ENCODE results near the gene SERPINB6. TPM values are rescaled to one million over a fixed set of nuclear protein-coding genes. Genes with fewer than 3 reads are reported as not detected.
"Not testable (repeated sequence)": the region's sequence is repeated elsewhere in the genome, so short reads cannot be mapped to it uniquely, and the experiment has no call there.

SERPINB6 gene
- polyA plus RNA-seq, 3 donors = 117 to 208 (median 200) TPM

DNA sequence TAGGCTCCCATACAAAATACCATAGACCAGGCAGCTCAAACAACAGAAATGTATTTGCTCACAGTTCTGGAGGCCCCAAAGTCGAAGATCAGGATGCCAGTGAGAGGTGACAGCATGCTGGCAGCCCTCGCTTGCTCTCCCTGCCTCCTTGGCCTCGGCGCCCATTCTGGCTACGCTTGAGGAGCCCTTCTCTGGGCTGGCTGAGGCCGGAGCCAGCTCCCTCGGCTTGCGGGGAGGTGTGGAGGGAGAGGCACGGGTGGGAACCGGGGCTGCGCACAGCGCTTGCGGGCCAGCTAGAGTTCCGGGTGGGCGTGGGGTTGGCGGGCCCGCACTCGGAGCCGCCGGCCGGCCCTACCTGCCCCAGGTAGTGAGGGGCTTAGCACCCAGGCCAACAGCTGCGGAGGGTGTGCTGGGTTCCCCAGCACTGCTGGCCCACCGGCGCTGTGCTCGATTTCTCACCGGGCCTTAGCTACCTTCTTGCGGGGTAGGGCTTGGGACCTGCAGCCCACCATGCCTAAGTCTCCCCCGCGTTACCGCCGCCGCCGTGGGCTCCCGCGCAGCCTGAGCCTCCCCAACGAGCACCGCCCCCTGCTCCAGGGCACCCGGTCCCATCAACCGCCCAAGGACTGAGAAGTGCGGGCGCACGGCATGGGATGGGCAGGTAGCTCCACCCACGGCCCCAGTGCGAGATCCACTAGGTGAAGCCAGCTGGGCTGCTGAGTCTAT is 35.6 kb downstream of the SERPINB6 start:
- 98% methylated on average over 44 of the region's 44 CpGs for WGBS (ENCODE audit: insufficient coverage)
- Histone ChIP-seq H2AFZ (ENCODE audit: insufficient read depth, low read depth, low read length, poor library complexity, severe bottlenecking) (no peak overlapping the region), H3K36me3 (replicated peaks in 1 of 2; ENCODE audit: control insufficient read depth in 1 of 2, insufficient read depth in 2 of 2, low read length in 2 of 2) (no peaks in the 10 kb centered on the region), H3K27ac (ENCODE audit: low read depth in 1 of 2, low read length in 2 of 2) (no peak overlapping the region), H3K9me3 (replicated peaks in 1 of 2; ENCODE audit: control insufficient read depth in 1 of 2, insufficient read depth in 1 of 2, low read length in 2 of 2) (peaks cover 0 to 2% of the 10 kb centered on the region in 2 donors), H3K79me2 (ENCODE audit: insufficient read depth, low read length) (no peaks in the 10 kb centered on the region), H3K4me3 (replicated peaks in 1 of 3; ENCODE audit: low read depth in 2 of 3, low read length in 3 of 3) (no peak overlapping the region), H3K4me1 (ENCODE audit: control insufficient read depth in 1 of 2, insufficient read depth in 2 of 2, low read length in 2 of 2) (peaks cover 16 to 17% of the 10 kb centered on the region in 2 donors), H3K27me3 (ENCODE audit: control insufficient read depth in 2 of 2, insufficient read depth in 2 of 2, low read length in 2 of 2) (no peaks in the 10 kb centered on the region), H3K9ac (ENCODE audit: insufficient read depth, low read length, poor library complexity, severe bottlenecking) (no peak overlapping the region), H3K4me2 (replicated peaks; ENCODE audit: extremely low read depth, low read length, poor library complexity, severe bottlenecking) (no peak overlapping the region), H4K20me1 (ENCODE audit: insufficient read depth, low read length) (no peaks in the 10 kb centered on the region)
- H3K27ac Mint-ChIP-seq = no peak overlapping the region
- H3K36me3 Mint-ChIP-seq = no peaks in the 10 kb centered on the region
- H3K4me3 Mint-ChIP-seq = no peak overlapping the region
- DNase-seq = no peak
- TF ChIP-seq, protein P1, sequence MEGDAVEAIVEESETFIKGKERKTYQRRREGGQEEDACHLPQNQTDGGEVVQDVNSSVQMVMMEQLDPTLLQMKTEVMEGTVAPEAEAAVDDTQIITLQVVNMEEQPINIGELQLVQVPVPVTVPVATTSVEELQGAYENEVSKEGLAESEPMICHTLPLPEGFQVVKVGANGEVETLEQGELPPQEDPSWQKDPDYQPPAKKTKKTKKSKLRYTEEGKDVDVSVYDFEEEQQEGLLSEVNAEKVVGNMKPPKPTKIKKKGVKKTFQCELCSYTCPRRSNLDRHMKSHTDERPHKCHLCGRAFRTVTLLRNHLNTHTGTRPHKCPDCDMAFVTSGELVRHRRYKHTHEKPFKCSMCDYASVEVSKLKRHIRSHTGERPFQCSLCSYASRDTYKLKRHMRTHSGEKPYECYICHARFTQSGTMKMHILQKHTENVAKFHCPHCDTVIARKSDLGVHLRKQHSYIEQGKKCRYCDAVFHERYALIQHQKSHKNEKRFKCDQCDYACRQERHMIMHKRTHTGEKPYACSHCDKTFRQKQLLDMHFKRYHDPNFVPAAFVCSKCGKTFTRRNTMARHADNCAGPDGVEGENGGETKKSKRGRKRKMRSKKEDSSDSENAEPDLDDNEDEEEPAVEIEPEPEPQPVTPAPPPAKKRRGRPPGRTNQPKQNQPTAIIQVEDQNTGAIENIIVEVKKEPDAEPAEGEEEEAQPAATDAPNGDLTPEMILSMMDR (IDR thresholded peaks at IDR 0.05) = no peak
- H3K9me3 Mint-ChIP-seq = peaks cover 0 to 9% (median 4%) of the 10 kb centered on the region in 7 donors
- peaks cover 0 to 1% (median 0%) of the 10 kb centered on the region in 3 donors for H3K27me3 Mint-ChIP-seq (ENCODE audit: low read depth in 3 of 3)
- intact Hi-C loops (cut with micrococcal nuclease) = loop anchor here in 1 of 2 donors (10.0 kb wide), 1 partner anchor 49 kb away; no protein-coding TSS in a partner anchor
- H3K4me1 Mint-ChIP-seq = peaks cover 25% of the 10 kb centered on the region

DNA sequence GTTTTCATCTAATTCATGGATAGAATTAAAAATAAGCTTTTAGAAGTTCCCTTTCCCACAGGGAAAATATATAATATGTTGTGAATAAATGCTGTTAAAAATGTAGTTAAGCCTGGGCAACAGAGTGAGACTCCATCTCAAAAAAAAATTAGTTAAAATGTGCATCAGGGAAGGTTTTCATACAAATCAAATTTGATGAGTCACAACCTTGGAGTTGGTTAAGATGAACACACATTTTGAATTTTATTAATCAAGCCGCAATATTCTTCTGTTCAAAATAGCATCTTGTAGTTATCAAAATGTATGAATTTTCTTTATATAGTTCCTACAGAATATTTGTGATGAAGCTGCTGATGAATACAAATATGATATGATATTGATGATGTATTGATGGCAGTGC is 37.3 kb downstream of the SERPINB6 start:
- H3K4me3 ChIP-seq (replicated peaks in 1 of 3; ENCODE audit: low read depth in 2 of 3, low read length in 3 of 3) = no peak overlapping the region
- H4K20me1 ChIP-seq (ENCODE audit: insufficient read depth, low read length) = no peaks in the 10 kb centered on the region
- intact Hi-C loops (cut with micrococcal nuclease) = loop anchor here (5.0 to 10.0 kb wide), 5 partner anchors 47 to 142 kb away; partner anchors contain the start of gene SERPINB1 (in 1 of the 2)
- Mint-ChIP-seq H3K9me3 (peaks cover 0 to 9% (median 4%) of the 10 kb centered on the region in 7 donors), H3K4me3 (no peak overlapping the region), H3K4me1 (peaks cover 20% of the 10 kb centered on the region), H3K27ac (no peak overlapping the region), H3K27me3 (ENCODE audit: low read depth in 3 of 3) (peaks cover 0 to 5% (median 0%) of the 10 kb centered on the region in 3 donors), H3K36me3 (no peaks in the 10 kb centered on the region)
- H3K79me2 ChIP-seq (ENCODE audit: insufficient read depth, low read length) = no peaks in the 10 kb centered on the region
- H3K9ac ChIP-seq (ENCODE audit: insufficient read depth, low read length, poor library complexity, severe bottlenecking) = no peak overlapping the region
- H2AFZ ChIP-seq (ENCODE audit: insufficient read depth, low read depth, low read length, poor library complexity, severe bottlenecking) = no peak overlapping the region
- peaks cover 0 to 2% of the 10 kb centered on the region in 2 donors for H3K9me3 ChIP-seq (replicated peaks in 1 of 2; ENCODE audit: control insufficient read depth in 1 of 2, insufficient read depth in 1 of 2, low read length in 2 of 2)
- H3K4me1 ChIP-seq (ENCODE audit: control insufficient read depth in 1 of 2, insufficient read depth in 2 of 2, low read length in 2 of 2) = peaks cover 12 to 16% of the 10 kb centered on the region in 2 donors
- WGBS (ENCODE audit: insufficient coverage) = no CpG with 5 or more reads among the region's 1 CpG
- no peak overlapping the region for H3K4me2 ChIP-seq (replicated peaks; ENCODE audit: extremely low read depth, low read length, poor library complexity, severe bottlenecking)
- no peaks in the 10 kb centered on the region for H3K27me3 ChIP-seq (ENCODE audit: control insufficient read depth in 2 of 2, insufficient read depth in 2 of 2, low read length in 2 of 2)
- no peak overlapping the region for H3K27ac ChIP-seq (ENCODE audit: low read depth in 1 of 2, low read length in 2 of 2)
- H3K36me3 ChIP-seq (replicated peaks in 1 of 2; ENCODE audit: control insufficient read depth in 1 of 2, insufficient read depth in 2 of 2, low read length in 2 of 2) = no peaks in the 10 kb centered on the region
- no peak for DNase-seq
- TF ChIP-seq, protein P1 (IDR thresholded peaks at IDR 0.05) = no peak

DNA sequence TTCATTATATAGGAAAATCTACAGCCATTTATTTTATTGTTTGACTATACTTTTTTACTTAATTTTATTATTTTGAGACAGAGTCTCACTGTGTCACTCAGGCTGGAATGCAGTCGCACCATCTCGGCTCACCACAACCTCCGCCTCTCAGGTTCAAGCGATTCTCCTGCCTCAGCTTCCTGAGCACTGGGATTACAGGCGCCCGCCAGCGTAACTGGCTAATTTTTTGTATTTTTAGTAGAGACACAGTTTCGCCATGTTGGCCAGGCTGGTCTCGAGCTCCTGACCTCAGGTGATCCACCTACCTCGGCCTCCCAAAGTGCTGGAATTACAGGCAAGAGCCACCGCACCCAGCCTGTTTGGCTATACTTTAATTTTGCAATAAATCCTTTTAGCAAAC is 38.5 kb downstream of the SERPINB6 start:
- not testable (repeated sequence) for H4K20me1 ChIP-seq (ENCODE audit: insufficient read depth, low read length); H3K27me3 Mint-ChIP-seq (ENCODE audit: low read depth in 3 of 3); H3K27ac ChIP-seq (ENCODE audit: low read depth in 1 of 2, low read length in 2 of 2); H3K9ac ChIP-seq (ENCODE audit: insufficient read depth, low read length, poor library complexity, severe bottlenecking); H2AFZ ChIP-seq (ENCODE audit: insufficient read depth, low read depth, low read length, poor library complexity, severe bottlenecking); H3K4me3 ChIP-seq (replicated peaks in 1 of 3; ENCODE audit: low read depth in 2 of 3, low read length in 3 of 3); H3K4me3 Mint-ChIP-seq; H3K4me2 ChIP-seq (replicated peaks; ENCODE audit: extremely low read depth, low read length, poor library complexity, severe bottlenecking); H3K36me3 Mint-ChIP-seq; H3K27me3 ChIP-seq (ENCODE audit: control insufficient read depth in 2 of 2, insufficient read depth in 2 of 2, low read length in 2 of 2); DNase-seq; H3K9me3 ChIP-seq (replicated peaks in 1 of 2; ENCODE audit: control insufficient read depth in 1 of 2, insufficient read depth in 1 of 2, low read length in 2 of 2); H3K79me2 ChIP-seq (ENCODE audit: insufficient read depth, low read length); H3K36me3 ChIP-seq (replicated peaks in 1 of 2; ENCODE audit: control insufficient read depth in 1 of 2, insufficient read depth in 2 of 2, low read length in 2 of 2); H3K9me3 Mint-ChIP-seq; H3K27ac Mint-ChIP-seq
- intact Hi-C loops (cut with micrococcal nuclease) = loop anchor here (2.0 to 10.0 kb wide), 6 partner anchors 46 to 142 kb away; partner anchors contain the start of gene SERPINB1 (in 1 of the 2)
- H3K4me1 ChIP-seq (ENCODE audit: control insufficient read depth in 1 of 2, insufficient read depth in 2 of 2, low read length in 2 of 2) = peaks cover 12 to 16% of the 10 kb centered on the region in 2 donors
- WGBS (ENCODE audit: insufficient coverage) = 91% methylated on average over 7 of the region's 11 CpGs
- peaks cover 18% of the 10 kb centered on the region for H3K4me1 Mint-ChIP-seq

Measured in CD14-positive monocyte (primary cell).